Liver (tissue), 3 donors: ENCODE results near the gene SPATS2L.

Source experiments
- ATF3 ChIP-seq: IDR thresholded peaks from 2 replicates; pipeline ENCODE4 v1.6.1; 2016; ENCODE audit warnings: antibody characterized with exemption
- CTCF ChIP-seq: fragments of 150-350 bp; IDR thresholded peaks from 2 replicates; pipeline ENCODE4 v1.5.1; 2017; ENCODE audit warnings: improper control_type of control experiment, low read depth, low read length; ENCODE audit not compliant: missing input control
- FOXA1 ChIP-seq: IDR thresholded peaks from 2 replicates; pipeline ENCODE4 v1.6.1; 2016; ENCODE audit warnings: antibody characterized with exemption
- REST ChIP-seq: IDR thresholded peaks from 2 replicates; pipeline ENCODE4 v1.6.1; 2016; ENCODE audit warnings: antibody characterized with exemption, mild to moderate bottlenecking
- TAF1 ChIP-seq: conservative IDR thresholded peaks from 2 replicates; pipeline ENCODE4 v1.6.1; 2016; ENCODE audit warnings: antibody characterized with exemption, mild to moderate bottlenecking
- YY1 ChIP-seq: IDR thresholded peaks from 2 replicates; pipeline ENCODE4 v1.6.1; 2016; ENCODE audit warnings: antibody characterized with exemption, mild to moderate bottlenecking
- donor health status: healthy.
- donor health status: healthy.

- TF ChIP-seq CTCF (no peak), REST (no peak), YY1 (no peak), ATF3 (no peak), TAF1 (no peak), FOXA1 (no peak)
These were observed 24.5 kb downstream of the SPATS2L start for GRCh38 chr2:200331061-200331400.
